Measurements from ENCODE around the gene NTRK3.

NTRK3 gene

GRCh38 chr15:88225461-88225860, 31.1 kb downstream of the NTRK3 start:
- no peak for DNase-seq

DNA sequence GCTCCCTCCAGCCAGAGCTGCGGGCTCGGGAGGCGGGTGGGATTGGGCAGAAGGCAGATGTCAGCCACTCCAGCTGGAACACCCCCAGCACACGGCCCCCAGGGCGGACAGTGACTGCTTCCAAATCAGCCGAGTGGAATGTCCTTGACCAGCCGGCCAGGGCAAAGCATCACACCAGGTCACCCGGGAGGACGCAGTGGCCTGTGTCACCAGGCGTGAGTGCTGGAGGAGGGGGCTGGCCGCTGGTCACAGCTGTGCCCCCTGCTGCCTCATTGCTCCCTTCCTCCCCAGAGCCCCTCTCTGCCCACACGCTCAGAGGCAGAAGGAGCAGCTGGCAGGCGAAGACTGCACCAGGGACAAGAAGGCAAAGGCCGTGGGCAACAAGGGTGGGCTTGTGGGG, 33.5 kb downstream of the NTRK3 start:
- DNase-seq: no peak

DNA sequence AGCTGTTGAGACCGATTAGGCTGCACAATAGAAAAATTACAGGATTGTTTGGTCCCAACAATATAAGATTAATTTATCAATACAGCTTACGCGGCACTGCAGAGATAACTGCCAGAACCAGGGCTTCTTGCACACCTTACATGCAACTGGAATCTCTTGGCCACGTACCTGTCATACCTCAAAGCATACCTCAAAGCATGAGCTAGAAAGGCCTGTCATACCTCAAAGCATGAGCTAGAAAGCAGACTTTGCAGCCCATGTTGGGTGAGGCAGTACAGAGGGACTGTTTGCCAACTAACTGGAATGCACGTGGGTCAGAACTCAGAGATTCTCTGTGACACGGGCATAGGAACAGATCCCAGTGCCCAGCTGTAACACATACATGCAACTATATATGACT, 34.7 kb downstream of the NTRK3 start:
- no peak for DNase-seq

DNA sequence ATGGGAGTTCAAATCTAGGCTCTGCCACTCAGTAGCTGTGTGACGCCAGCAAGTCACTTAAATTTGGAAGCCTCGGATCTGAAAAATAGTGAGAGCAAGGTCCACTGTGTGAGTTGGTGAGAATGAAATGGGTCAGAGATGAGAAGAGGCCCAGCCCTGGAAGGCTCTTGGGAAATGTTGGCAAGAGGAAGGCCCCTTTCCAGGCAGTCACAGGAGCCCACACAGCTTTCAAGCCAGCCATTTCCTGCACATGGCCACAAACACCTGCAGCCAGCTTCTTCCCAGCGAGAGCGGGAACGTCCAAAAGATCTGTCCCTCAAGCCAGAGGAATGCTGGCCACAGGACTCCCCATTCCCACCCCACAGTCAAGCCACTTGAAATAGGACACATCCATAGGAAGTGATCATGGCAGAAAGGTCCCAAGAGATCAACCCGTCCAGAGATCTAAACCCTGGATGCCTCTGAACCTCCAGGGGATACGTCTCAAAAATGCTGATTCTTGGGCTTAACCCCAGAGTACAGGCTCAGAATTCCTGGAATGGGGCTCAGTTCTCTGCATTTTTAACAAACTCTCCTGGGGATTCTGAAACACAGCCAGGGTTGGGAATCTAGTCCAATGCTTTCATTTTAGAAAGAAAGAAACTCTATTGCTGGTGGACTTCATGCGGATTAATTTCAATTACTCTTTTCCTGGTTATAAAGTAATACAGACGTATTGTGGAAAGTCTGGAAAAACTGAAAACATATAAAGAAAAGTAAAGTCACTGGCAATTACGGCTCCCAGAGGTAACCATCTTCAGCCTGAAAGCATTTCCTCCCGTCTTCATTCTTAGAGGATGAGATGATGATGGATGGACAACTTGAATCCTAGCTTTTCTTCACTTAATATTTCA, 35.9 kb downstream of the NTRK3 start:
- no peak for DNase-seq

- DNase-seq: no peak
Measured at GRCh38 chr15:88219623-88220022, 36.9 kb downstream of the NTRK3 start.

- peak; percentile 57 for DNase-seq
Measured at GRCh38 chr15:88218557-88219221, 37.9 kb downstream of the NTRK3 start.

- no peak for DNase-seq
Measured at GRCh38 chr15:88215066-88215648, 41.4 kb downstream of the NTRK3 start.

DNA sequence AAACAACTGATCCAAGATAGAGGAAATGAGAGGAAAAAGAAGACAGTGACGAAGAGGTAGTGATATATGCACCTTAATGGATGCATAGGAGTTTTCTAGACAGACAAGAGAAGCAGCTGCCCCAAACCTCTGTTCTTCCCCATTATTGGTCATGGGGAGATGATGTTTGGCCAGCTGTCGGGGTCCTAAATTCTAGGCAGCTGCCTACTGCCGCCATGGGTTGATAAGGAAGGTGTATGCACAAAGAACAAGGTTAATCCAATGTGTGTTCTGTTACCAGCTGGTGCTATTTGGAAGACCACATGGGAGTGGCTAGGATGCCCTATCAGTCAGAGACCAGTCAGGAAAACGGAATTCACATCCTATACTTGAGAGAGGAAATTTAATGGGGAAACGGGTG, 47.4 kb downstream of the NTRK3 start:
- DNase-seq: no peak

DNA sequence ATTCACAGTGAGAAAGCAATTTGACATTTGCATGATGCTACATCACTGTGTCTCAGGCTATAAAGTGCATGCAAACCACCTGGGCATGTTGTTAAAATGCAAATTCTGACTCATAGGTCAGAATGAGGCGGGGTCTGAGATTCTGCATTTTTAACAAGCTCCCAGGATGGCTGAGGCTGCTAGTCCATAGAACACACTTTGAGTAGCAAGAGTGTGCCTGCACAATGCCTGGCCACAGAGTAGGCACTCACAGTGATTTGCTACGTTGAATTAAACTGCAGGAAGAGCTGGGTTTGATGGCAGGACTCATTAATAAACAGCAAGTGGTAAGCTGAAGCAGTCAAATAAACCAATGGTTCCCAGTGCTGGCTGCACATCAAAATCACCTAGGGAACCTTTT, 48.1 kb downstream of the NTRK3 start:
- DNase-seq: no peak

GRCh38 chr15:88207565-88207964, 49.0 kb downstream of the NTRK3 start:
- DNase-seq: no peak

DNA sequence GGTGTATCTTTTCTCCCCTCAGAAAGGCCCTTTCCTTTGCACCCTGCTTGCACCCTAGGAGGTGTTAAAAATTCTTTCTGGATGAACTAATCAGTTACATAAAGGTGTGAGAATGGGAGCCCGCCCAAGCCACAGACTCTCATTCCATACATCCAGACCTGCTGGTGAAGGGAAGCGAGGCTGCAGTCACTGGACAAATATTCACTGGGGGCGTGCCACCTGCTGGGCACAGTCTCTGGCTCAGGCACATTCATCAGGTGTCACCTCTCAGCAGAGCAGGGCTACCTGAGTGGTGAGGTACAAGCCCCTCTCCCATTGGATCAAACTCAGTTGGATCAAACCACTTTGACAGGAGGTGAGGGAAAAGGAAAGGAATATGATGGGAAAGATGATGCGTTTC, 52.0 kb downstream of the NTRK3 start:
- no peak for DNase-seq

GRCh38 chr15:88202231-88202630, 54.3 kb downstream of the NTRK3 start:
- DNase-seq: no peak

DNA sequence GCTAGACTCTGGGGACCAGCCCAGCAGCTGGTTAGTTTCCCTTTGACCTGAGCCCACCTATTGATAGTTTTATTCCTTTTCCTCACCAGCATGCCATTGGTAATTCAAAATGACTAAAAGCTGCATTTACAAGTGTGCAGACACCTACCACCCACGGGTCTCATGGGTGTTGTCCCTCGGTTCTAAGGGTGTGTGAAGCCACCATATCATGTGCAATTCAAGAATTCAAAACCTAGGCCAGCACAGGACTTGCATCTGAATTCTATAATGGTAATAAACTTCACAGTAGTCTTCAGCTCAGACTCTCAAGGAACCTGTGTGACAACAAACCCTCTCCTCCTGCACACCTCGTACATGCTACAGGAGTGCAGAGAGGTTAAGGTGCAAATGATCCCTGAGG, 55.3 kb downstream of the NTRK3 start:
- DNase-seq: no peak

DNA sequence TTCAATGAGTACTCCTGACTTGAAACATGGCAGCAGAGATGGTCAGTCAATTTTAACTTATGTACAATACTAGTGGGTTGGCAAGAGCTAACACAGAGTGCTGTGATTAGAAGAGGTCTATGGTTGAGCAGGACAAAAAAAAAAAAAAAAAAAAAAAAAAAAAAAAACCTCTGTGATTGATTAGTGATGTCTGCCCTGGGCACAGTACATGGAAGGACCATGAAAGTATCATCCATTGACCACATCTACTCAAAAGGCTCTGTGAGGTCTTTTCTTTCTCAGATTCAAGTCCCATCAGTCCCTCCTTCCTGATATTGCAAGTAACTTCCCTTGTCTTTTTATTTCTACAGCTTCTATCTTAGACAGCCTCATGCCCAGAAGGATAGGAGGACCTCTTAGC, 59.6 kb downstream of the NTRK3 start:
- DNase-seq: no peak

DNA sequence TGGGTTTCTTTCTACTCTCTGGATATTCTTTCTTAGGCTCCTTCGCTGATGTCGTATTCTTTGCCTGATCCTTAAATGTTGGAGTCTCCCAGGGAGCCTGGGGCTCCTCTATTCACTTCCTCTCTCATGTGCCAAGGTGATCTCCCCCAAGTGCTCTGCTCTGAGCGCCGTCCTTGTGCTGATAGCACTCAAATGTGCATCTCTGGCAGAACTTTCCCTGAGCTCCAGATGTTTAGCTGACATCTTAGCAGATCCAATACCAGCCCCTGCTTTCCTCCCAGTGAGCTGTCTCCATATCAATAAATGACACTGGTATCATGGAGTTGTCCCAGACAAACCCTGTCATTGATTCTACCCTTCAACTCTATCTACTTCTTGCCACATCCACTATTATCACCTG, 62.4 kb downstream of the NTRK3 start:
- no peak for DNase-seq

DNA sequence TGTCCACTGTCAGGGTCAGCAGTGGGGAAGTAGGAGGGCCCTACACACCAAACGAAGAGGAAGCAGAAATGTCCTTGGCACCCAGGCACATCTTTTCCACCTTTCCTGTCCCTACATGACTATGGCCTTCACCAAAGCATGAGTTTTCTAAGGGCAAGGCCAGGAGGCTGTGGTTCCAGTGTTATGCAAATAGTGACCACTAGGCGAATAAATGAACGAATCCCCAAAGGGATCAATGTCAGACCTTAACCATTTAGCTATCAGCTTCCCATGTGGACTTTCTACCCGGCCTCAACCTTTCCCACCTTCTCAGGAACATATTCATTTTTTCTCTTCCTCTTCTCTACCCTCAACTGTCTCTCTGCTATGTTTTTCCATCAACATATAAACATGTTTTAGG, 63.1 kb downstream of the NTRK3 start:
- DNase-seq: no peak

DNA sequence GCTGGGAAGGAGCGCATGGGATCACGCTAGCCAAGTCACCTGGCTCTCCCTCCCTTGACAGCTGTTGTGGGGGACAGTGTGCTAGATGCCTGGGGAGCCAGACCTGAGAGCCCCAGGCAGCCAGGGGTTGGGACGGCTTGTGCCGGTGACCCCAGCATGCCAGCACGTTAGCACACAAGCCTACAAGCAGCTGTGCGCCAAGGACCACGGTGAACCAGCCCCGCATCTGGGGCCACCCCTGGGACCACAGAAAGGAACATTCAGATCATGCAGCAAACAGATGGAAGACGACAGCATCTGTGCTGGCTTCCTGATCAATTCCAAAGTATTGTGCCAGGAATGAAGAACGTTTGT, 64.8 kb downstream of the NTRK3 start:
- DNase-seq: no peak

DNA sequence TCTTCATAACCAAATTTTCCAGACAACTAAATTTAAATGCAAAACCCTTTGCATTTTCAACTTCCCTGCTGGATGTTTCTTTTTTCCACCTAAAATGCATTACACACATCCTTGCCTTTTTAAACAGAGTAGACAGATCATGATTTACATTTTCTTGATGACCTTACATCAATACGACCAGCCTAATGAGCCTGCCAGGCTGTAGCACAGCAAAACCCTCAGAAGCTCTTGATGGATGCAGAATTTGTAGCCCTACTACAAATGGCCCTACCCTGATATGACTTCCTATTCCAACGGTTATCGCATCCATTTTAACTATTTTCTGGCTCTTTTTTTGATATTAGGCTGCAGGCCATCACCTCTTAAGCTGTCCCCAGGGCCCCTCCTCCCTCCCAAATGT, 66.3 kb downstream of the NTRK3 start:
- DNase-seq: no peak

DNA sequence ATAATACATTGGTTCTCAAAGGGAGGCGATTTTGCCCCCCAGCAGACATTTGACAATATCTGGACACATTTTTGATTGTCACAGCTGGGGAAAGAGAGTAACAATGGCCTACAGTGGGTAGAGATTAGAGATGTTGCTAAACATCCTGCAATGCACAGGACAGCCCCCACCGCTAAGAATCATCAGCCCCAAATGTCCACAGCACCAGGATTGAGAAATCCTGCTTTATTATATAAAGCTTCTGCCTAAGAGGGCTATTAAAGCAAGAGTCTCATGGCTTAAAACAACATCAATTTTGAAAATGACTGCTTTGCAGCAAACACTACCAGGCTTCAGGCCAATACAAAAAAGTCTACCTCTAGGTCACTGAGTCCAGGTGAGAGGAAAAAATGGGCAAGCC, 68.2 kb downstream of the NTRK3 start:
- DNase-seq: no peak

GRCh38 chr15:88187195-88187594, 69.3 kb downstream of the NTRK3 start:
- DNase-seq: no peak

DNA sequence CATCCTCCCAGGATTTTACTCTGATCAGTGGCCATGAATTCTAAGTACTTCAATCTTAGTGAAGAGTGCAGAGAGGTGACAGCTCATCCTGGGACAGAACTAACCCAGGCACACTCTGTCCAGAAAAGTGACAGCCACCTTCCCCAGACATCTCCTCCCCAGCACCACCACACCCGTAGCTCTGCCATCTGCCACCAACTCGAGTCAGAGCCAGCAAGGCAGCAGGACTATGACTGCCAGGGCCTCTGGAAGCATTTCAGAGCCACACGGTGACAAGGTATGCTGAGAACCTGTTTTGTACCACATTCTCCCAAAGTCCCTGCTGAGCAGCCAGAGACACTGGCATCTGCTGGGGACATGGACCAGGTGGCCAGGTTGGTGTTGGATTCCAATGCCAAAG, 71.0 kb downstream of the NTRK3 start:
- peak; percentile 44 for DNase-seq

GRCh38 chr15:88181613-88182012, 74.9 kb downstream of the NTRK3 start:
- no peak for DNase-seq

DNA sequence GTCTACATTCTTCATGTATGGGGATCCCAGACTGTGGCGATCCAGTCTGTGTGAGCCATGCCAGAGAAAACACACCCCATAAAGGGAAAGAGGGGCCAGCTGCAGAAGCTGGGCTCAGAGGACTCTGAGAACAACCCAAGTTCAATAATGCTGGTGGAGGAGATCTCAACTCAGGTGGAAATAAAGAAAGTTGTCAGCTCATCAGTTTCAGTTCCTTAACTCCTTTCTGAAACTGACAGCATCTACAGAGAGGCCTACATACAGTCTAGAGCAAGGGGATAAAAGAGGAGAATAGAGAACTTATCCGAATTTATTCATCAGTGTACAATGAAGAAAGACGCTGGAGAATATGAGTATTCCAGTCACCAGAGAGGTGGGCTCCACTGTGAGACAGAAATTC, 77.0 kb downstream of the NTRK3 start:
- no peak for DNase-seq

GRCh38 chr15:88178631-88179030, 77.9 kb downstream of the NTRK3 start:
- DNase-seq: no peak
